PFSK-1 (cell line): Measurements from ENCODE around the gene GPC6.

Source experiments
- FOXP2 ChIP-seq: optimal IDR thresholded peaks from 2 replicates; pipeline ENCODE3; 2011; ENCODE audit warnings: borderline replicate concordance, control low read depth, inconsistent platforms; ENCODE audit not compliant: insufficient read depth; ENCODE audit errors: extremely low read length, extremely low read depth
- POLR2AphosphoS5 ChIP-seq: IDR thresholded peaks from 2 replicates; pipeline ENCODE4 v1.6.1; 2012; ENCODE audit warnings: low read depth, mild to moderate bottlenecking, control low read depth, low read length, moderate library complexity
- REST ChIP-seq, 2 experiments: IDR thresholded peaks; 2 replicates each; pipeline versions ENCODE4 v1.6.1 to v1.8.0; 2011 to 2012; ENCODE audit warnings: low read depth in 2 of 2, low read length in 2 of 2, control low read depth in 1 of 2, inconsistent platforms in 1 of 2, mild to moderate bottlenecking in 1 of 2, moderate library complexity in 1 of 2; ENCODE audit not compliant: insufficient read depth in 1 of 2
- SIN3A ChIP-seq: IDR thresholded peaks from 2 replicates; pipeline ENCODE4 v1.6.1; 2012; ENCODE audit warnings: mild to moderate bottlenecking, low read length, moderate library complexity, borderline replicate concordance; ENCODE audit not compliant: insufficient read depth
- TAF1 ChIP-seq: IDR thresholded peaks from 2 replicates; pipeline ENCODE4 v1.6.1; 2012; ENCODE audit warnings: low read length, control low read depth, borderline replicate concordance; ENCODE audit not compliant: insufficient read depth

GPC6 gene

GRCh38 chr13:93228643-93228937, 2.0 kb downstream of the GPC6 start:
- no peak for TF ChIP-seq REST (IDR thresholded peaks at IDR 0.05; ENCODE audit: insufficient read depth in 1 of 2, low read depth in 2 of 2, low read length in 2 of 2)
- no peak for TF ChIP-seq TAF1
- TF ChIP-seq FOXP2: no peak
- no peak for TF ChIP-seq POLR2AphosphoS5
- TF ChIP-seq SIN3A: no peak

- TF ChIP-seq FOXP2 (no peak), REST (IDR thresholded peaks at IDR 0.05; ENCODE audit: insufficient read depth in 1 of 2, low read depth in 2 of 2, low read length in 2 of 2) (no peak), POLR2AphosphoS5 (no peak), SIN3A (no peak), TAF1 (no peak)
Measured at GRCh38 chr13:93230261-93230855, 3.8 kb downstream of the GPC6 start.

- TF ChIP-seq POLR2AphosphoS5 (no peak), SIN3A (no peak), REST (IDR thresholded peaks at IDR 0.05; ENCODE audit: insufficient read depth in 1 of 2, low read depth in 2 of 2, low read length in 2 of 2) (no peak), TAF1 (no peak), FOXP2 (no peak)
Measured at GRCh38 chr13:93231867-93232266, 5.3 kb downstream of the GPC6 start.

GRCh38 chr13:93233997-93234416, 7.4 kb downstream of the GPC6 start:
- no peak for TF ChIP-seq SIN3A
- TF ChIP-seq FOXP2: peak; percentile 35

GRCh38 chr13:93234459-93234858, 7.9 kb downstream of the GPC6 start:
- TF ChIP-seq POLR2AphosphoS5 (no peak), FOXP2 (no peak), TAF1 (no peak), REST (IDR thresholded peaks at IDR 0.05; ENCODE audit: insufficient read depth in 1 of 2, low read depth in 2 of 2, low read length in 2 of 2) (no peak), SIN3A (no peak)
